Measurements from ENCODE around the gene MRPL2.

Gene MRPL2

GRCh38 chr6:43076464-43077332, 17.5 kb upstream of the MRPL2 start:
- in situ Hi-C loops (cut with HindIII; ENCODE audit: low sequenced_read_pairs), result no loop called here
- no peak for TF ChIP-seq CTCF (IDR thresholded peaks at IDR 0.05; ENCODE audit: low read depth, low read length)
- DNase-seq (ENCODE audit: low read depth, low spot score), result peak; percentile 47
- peak overlapping the region; percentile 91 for H3K4me3 ChIP-seq (ENCODE audit: low read depth, low read length)

GRCh38 chr6:43075670-43076463, 16.6 kb upstream of the MRPL2 start, which contains the start of gene PTK7:
TSS of gene PTK7 (plus strand) at chr6:43076314. CDS start at chr6:43076489, 175 bp downstream.
- peak; percentile 72 for DNase-seq (ENCODE audit: low read depth, low spot score)
- in situ Hi-C loops (cut with HindIII; ENCODE audit: low sequenced_read_pairs), result no loop called here
- no peak for TF ChIP-seq CTCF (IDR thresholded peaks at IDR 0.05; ENCODE audit: low read depth, low read length)
- H3K4me3 ChIP-seq (ENCODE audit: low read depth, low read length), result peak within 1 kb of the TSS; percentile 91

DNA sequence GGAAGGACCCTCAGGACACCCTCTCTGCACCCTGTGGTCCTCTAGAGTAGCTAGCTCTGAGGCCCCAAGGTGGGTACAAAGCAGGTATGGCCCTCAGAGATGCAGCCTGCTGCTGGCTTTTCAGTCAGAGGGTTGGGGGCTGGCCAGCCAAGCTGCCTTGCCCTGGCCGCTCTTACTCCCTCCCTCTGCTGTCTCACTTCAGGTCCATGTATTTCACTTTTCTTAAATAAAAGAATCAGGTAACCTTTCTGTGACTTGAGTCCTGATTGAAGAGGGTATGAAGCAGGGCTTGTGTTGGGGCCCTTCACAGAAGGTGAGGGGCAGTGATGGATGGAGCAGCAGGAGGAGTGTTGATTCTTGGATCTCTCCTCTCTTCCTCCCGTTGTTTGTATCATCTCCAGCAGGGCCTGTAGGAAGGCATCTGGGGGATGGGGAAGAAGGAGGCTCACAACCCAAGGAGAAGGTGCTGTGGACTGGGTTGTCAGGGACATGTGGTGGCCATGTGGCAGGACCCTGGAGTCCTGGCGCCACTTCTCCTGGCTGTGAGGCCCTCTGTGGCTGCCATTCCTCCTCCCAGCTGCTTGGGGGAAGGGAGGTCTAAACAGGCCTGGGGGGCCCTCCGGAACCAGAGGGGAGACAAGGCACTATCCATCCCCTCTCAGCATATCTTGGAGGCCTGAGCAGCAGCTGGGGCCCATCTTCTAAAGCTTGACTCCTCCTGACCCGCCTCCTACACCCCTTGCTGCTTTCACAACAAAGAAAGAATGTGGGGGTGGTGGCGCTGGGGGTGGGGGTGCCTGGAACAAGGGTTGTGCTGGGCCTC, 15.8 kb upstream of the MRPL2 start:
- no peak overlapping the region for H3K4me3 ChIP-seq (ENCODE audit: low read depth, low read length)
- peak; percentile 84 for DNase-seq (ENCODE audit: low read depth, low spot score)
- no peak for TF ChIP-seq CTCF (IDR thresholded peaks at IDR 0.05; ENCODE audit: low read depth, low read length)
- in situ Hi-C loops (cut with HindIII; ENCODE audit: low sequenced_read_pairs), result no loop called here

- no peak overlapping the region for H3K4me3 ChIP-seq (ENCODE audit: low read depth, low read length)
- peak; percentile 60 for TF ChIP-seq CTCF (IDR thresholded peaks at IDR 0.05; ENCODE audit: low read depth, low read length)
- in situ Hi-C loops (cut with HindIII; ENCODE audit: low sequenced_read_pairs), result no loop called here
- peak; percentile 72 for DNase-seq (ENCODE audit: low read depth, low spot score)
Measured at GRCh38 chr6:43070028-43070632, 10.9 kb upstream of the MRPL2 start.

- no peak for DNase-seq (ENCODE audit: low read depth, low spot score)
- no peak for TF ChIP-seq CTCF (IDR thresholded peaks at IDR 0.05; ENCODE audit: low read depth, low read length)
- H3K4me3 ChIP-seq (ENCODE audit: low read depth, low read length), result no peak overlapping the region
- in situ Hi-C loops (cut with HindIII; ENCODE audit: low sequenced_read_pairs), result no loop called here
Measured at GRCh38 chr6:43062818-43063217, 3.6 kb upstream of the MRPL2 start.

DNA sequence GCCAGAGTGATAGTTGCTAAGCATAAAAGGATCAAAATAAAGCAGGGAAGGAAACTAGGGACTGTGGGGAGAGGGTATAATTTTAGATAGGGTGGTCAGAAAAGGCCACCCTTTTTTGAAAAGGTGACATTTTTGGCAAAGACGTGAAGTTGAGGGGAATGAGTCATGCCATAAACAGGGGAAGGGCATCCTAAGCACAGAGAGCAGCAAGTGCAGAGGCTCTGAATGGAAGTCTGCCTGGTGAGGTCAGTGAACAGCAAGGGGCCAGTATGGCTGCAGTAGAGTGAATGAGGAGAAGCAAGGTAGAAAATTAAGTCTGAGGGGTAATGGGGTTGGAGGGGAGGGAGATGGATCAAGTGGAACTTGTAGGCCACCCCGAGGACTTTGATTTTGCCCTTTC, 2.6 kb upstream of the MRPL2 start:
- DNase-seq (ENCODE audit: low read depth, low spot score), result peak; percentile 30
- TF ChIP-seq CTCF (IDR thresholded peaks at IDR 0.05; ENCODE audit: low read depth, low read length), result no peak
- H3K4me3 ChIP-seq (ENCODE audit: low read depth, low read length), result no peak overlapping the region
- in situ Hi-C loops (cut with HindIII; ENCODE audit: low sequenced_read_pairs), result no loop called here
